ENCODE measurements around the gene KRTAP22-2.

DNA sequence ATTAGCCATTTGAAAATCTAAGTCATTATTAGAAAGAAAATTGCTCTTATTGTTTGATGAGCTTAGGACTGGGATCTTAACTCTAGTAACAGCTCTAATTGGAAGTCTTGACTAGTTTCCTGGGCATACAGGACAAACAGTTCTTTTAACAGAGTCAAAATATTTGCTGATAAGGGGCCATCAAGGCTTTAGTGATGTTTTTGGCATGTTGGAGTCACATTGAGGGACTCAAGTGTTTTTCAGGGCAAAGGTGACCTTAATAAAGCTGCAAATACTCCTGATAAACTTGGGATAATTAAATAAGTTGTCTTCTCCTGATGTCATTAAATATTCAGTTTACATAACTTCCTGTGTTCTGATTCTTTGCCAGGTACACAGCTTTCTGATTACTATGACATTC is 22.6 kb downstream of the KRTAP22-2 start:
- TF ChIP-seq CTCF (IDR thresholded peaks at IDR 0.05): no peak
- TF ChIP-seq EP300 (IDR thresholded peaks at IDR 0.05): no peak
- TF ChIP-seq POLR2A (IDR thresholded peaks at IDR 0.05): no peak
